Caco-2 (cell line): ENCODE results near the gene NSD1. TPM values are rescaled to one million over a fixed set of nuclear protein-coding genes. Genes with fewer than 3 reads are reported as not detected.

ENCODE experiments used
- BruUV-seq: library from RNA; stranded (reverse); fragments of 400-500 nt; replicated peaks from 2 replicates; lab custom pipeline; 2021; lab: Mats Ljungman, UMichigan
- CTCF ChIA-PET: fragments of 300-600 bp; sonication (Branson Sonifier 250); formaldehyde crosslinking; loops from one replicate; lab custom pipeline; 2022; ENCODE audit warnings: antibody characterized with exemption; lab: Charles Lee
- POLR2A ChIA-PET: fragments of 300-600 bp; sonication (Branson Sonifier 250); formaldehyde crosslinking; loops from one replicate; lab custom pipeline; 2022; ENCODE audit warnings: antibody characterized with exemption; lab: Charles Lee
- DNase-seq, 2 experiments: peaks; one replicate each; pipeline versions ENCODE4 v3.0.0 to v3.0.0-alpha.2; 2020 to 2022
- H3K27me3 ChIP-seq: replicated peaks from 2 replicates; pipeline ENCODE4 v1.6.0; 2011; ENCODE audit warnings: low read length; ENCODE audit not compliant: control insufficient read depth, insufficient read depth
- H3K36me3 ChIP-seq: 2 replicates; pipeline ENCODE4 v1.5.1; 2011; ENCODE audit warnings: low read length; ENCODE audit not compliant: control insufficient read depth, insufficient read depth
- H3K4me1 ChIP-seq: fragments of 250-450 bp; sonication (Bioruptor Pico); 2 replicates; pipeline ENCODE4 v1.5.1; 2020; ENCODE audit warnings: mild to moderate bottlenecking
- H3K4me3 ChIP-seq: 2 replicates; pipeline ENCODE4 v1.5.1; 2011; ENCODE audit warnings: low read depth, mild to moderate bottlenecking, control low read depth, low read length
- H3K9me3 ChIP-seq: fragments of 250-450 bp; sonication (Bioruptor Pico); 2 replicates; pipeline ENCODE4 v1.5.1; 2020; ENCODE audit warnings: mild to moderate bottlenecking, moderate library complexity
- H3K27ac Mint-ChIP-seq: one replicate; pipeline ENCODE4 v1.8.0; 2022; ENCODE audit warnings: mixed read lengths; ENCODE audit not compliant: unreplicated experiment
- H3K27me3 Mint-ChIP-seq: one replicate; pipeline ENCODE4 v1.8.0; 2022; ENCODE audit warnings: mixed read lengths; ENCODE audit not compliant: insufficient read depth, unreplicated experiment
- H3K36me3 Mint-ChIP-seq: one replicate; pipeline ENCODE4 v1.8.0; 2022; ENCODE audit warnings: mild to moderate bottlenecking, mixed read lengths; ENCODE audit not compliant: insufficient read depth, unreplicated experiment
- H3K4me1 Mint-ChIP-seq: one replicate; pipeline ENCODE4 v1.8.0; 2022; ENCODE audit warnings: low read depth, mixed read lengths; ENCODE audit not compliant: unreplicated experiment
- H3K4me3 Mint-ChIP-seq: one replicate; pipeline ENCODE4 v1.8.0; 2022; ENCODE audit warnings: mild to moderate bottlenecking, moderate library complexity, mixed read lengths; ENCODE audit not compliant: unreplicated experiment
- H3K9me3 Mint-ChIP-seq: one replicate; pipeline ENCODE4 v1.8.0; 2022; ENCODE audit warnings: mixed read lengths; ENCODE audit not compliant: unreplicated experiment
- intact Hi-C: fragments of 100-400 bp; cut with micrococcal nuclease; formaldehyde crosslinking; loops from one replicate; pipeline ENCODE4 v1.10.0; 2022; ENCODE audit not compliant: unreplicated experiment
- total RNA-seq: library from RNA; stranded (reverse); gene quantifications from 2 replicates; pipeline ENCODE4 v1.2.3, GENCODE V29; 2022
- TF ChIP-seq, protein P1 (sequence below), 2 experiments: fragments of 200-600 bp in 1 of 2; IDR thresholded peaks; 1 replicate in 1 of 2; 2 replicates in 1 of 2; pipeline versions ENCODE4 v1.5.1 to v1.8.0; 2011 to 2022; ENCODE audit warnings: antibody characterized with exemption in 1 of 2, control low read depth in 1 of 2, inconsistent platforms in 1 of 2, low read depth in 1 of 2, low read length in 1 of 2, mild to moderate bottlenecking in 1 of 2, moderate library complexity in 1 of 2; ENCODE audit not compliant: insufficient read depth in 1 of 2, severe bottlenecking in 1 of 2, unreplicated experiment in 1 of 2

Gene NSD1
- total RNA-seq, 1 experiment from 2014 or later: 67.4 TPM

- ChIA-PET CTCF (interaction anchor here (0.6 to 3.7 kb wide), 23 partner anchors 8 to 1619 kb away, joined by 3 to 81 read pairs (median 4); partner anchors contain the start of genes MXD3 and ZNF346), POLR2A (interaction anchor here (0.6 to 3.0 kb wide), 11 partner anchors 12 to 548 kb away, joined by 3 to 33 read pairs (median 5); partner anchors contain the start of genes PRELID1, RAB24 and ZNF346)
- Mint-ChIP-seq H3K27me3 (no peaks in the 10 kb centered on the region), H3K4me3 (peak overlapping the region; percentile 88), H3K27ac (peak overlapping the region; percentile 42), H3K9me3 (no peaks in the 10 kb centered on the region), H3K4me1 (peaks cover 29% of the 10 kb centered on the region), H3K36me3 (peaks cover 13% of the 10 kb centered on the region)
- intact Hi-C loops: loop anchor here (2.0 kb wide), 1 partner anchor 13 kb away; no protein-coding TSS in a partner anchor
- Histone ChIP-seq H3K4me3 (no peak overlapping the region), H3K36me3 (peaks cover 3% of the 10 kb centered on the region), H3K9me3 (no peaks in the 10 kb centered on the region), H3K4me1 (peaks cover 57% of the 10 kb centered on the region), H3K27me3 (no peaks in the 10 kb centered on the region)
- TF ChIP-seq, protein P1, sequence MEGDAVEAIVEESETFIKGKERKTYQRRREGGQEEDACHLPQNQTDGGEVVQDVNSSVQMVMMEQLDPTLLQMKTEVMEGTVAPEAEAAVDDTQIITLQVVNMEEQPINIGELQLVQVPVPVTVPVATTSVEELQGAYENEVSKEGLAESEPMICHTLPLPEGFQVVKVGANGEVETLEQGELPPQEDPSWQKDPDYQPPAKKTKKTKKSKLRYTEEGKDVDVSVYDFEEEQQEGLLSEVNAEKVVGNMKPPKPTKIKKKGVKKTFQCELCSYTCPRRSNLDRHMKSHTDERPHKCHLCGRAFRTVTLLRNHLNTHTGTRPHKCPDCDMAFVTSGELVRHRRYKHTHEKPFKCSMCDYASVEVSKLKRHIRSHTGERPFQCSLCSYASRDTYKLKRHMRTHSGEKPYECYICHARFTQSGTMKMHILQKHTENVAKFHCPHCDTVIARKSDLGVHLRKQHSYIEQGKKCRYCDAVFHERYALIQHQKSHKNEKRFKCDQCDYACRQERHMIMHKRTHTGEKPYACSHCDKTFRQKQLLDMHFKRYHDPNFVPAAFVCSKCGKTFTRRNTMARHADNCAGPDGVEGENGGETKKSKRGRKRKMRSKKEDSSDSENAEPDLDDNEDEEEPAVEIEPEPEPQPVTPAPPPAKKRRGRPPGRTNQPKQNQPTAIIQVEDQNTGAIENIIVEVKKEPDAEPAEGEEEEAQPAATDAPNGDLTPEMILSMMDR (IDR thresholded peaks at IDR 0.05; ENCODE audit: insufficient read depth in 1 of 2, low read depth in 1 of 2, low read length in 1 of 2, severe bottlenecking in 1 of 2, unreplicated experiment in 1 of 2): no peak
- BruUV-seq: no TSS peak
- no peak for DNase-seq
Measured at GRCh38 chr5:177085985-177086653, 47.5 kb upstream of the NSD1 start.

- no peaks in the 10 kb centered on the region for H3K9me3 ChIP-seq
- ChIA-PET POLR2A (interaction anchor here (0.6 to 3.0 kb wide), 21 partner anchors 9 to 549 kb away, joined by 3 to 33 read pairs (median 4); partner anchors contain the start of genes GRK6, PDLIM7, PRELID1 and RAB24), CTCF (interaction anchor here (0.6 to 3.7 kb wide), 37 partner anchors 8 to 1619 kb away, joined by 3 to 81 read pairs (median 4); partner anchors contain the start of genes GRK6, HK3, LMAN2 and MXD3)
- Mint-ChIP-seq H3K9me3 (no peaks in the 10 kb centered on the region), H3K4me3 (peak within 1 kb of the TSS; percentile 88), H3K4me1 (peaks cover 28% of the 10 kb centered on the region), H3K27me3 (no peaks in the 10 kb centered on the region), H3K27ac (peak within 1 kb of the TSS; percentile 93), H3K36me3 (peaks cover 20% of the 10 kb centered on the region)
- intact Hi-C loops: loop anchor here (1.0 to 2.0 kb wide), 2 partner anchors 14 to 24 kb away; no protein-coding TSS in a partner anchor
- no TSS peak for BruUV-seq
- H3K27me3 ChIP-seq: no peaks in the 10 kb centered on the region
- peak; percentile 98 for DNase-seq
- peaks cover 10% of the 10 kb centered on the region for H3K36me3 ChIP-seq
- H3K4me1 ChIP-seq: peaks cover 57% of the 10 kb centered on the region
- peak within 1 kb of the TSS; percentile 93 for H3K4me3 ChIP-seq
- TF ChIP-seq, protein P1 (IDR thresholded peaks at IDR 0.05; ENCODE audit: insufficient read depth in 1 of 2, low read depth in 1 of 2, low read length in 1 of 2, severe bottlenecking in 1 of 2, unreplicated experiment in 1 of 2): peak; percentile 83 to 94
Measured at GRCh38 chr5:177086654-177087397, 46.7 kb upstream of the NSD1 start, which contains the start of gene FGFR4. Gene FGFR4, plus strand, starts transcription at chr5:177086915. Its CDS starts 2,688 bp downstream, at chr5:177089603.
